SK-N-SH treated with all-trans-retinoic acid at 6 μM for 48 hours (cell line): ENCODE results near the gene VPS13D.
A peak's percentile ranks its signal among the peaks of the same experiment; 100 is the strongest.

Experiments
- CSDC2 ChIP-seq: fragments of 250-450 bp; sonication (Bioruptor Pico); IDR thresholded peaks from 2 replicates; pipeline ENCODE4 v1.5.0; 2020; ENCODE audit warnings: mild to moderate bottlenecking, moderate library complexity
- ESRRG ChIP-seq: fragments of 250-450 bp; sonication (Bioruptor Pico); IDR thresholded peaks from 2 replicates; pipeline ENCODE4 v1.6.1; 2021; ENCODE audit warnings: mild to moderate bottlenecking
- PATZ1 ChIP-seq: fragments of 250-450 bp; sonication (Bioruptor Pico); IDR thresholded peaks from 2 replicates; pipeline ENCODE4 v1.8.0; 2020; ENCODE audit warnings: mild to moderate bottlenecking, moderate library complexity, borderline replicate concordance
- TOX ChIP-seq: fragments of 250-450 bp; sonication (Bioruptor Pico); IDR thresholded peaks from 2 replicates; pipeline ENCODE4 v1.8.0; 2021; ENCODE audit warnings: mild to moderate bottlenecking, moderate library complexity, borderline replicate concordance
- TF ChIP-seq, protein P1 (sequence below): fragments of 250-450 bp; sonication (Bioruptor Pico); IDR thresholded peaks from 2 replicates; pipeline ENCODE4 v1.8.0; 2021; ENCODE audit warnings: low read depth, mild to moderate bottlenecking, moderate library complexity, borderline replicate concordance
- TF ChIP-seq, protein P2 (sequence below): fragments of 250-450 bp; sonication (Bioruptor Pico); IDR thresholded peaks from 2 replicates; pipeline ENCODE4 v1.5.1; 2020; ENCODE audit warnings: low read depth, mild to moderate bottlenecking, moderate library complexity

GRCh38 chr1:12356004-12356890 lies 126.4 kb downstream of the VPS13D start:
- TF ChIP-seq, protein P1, sequence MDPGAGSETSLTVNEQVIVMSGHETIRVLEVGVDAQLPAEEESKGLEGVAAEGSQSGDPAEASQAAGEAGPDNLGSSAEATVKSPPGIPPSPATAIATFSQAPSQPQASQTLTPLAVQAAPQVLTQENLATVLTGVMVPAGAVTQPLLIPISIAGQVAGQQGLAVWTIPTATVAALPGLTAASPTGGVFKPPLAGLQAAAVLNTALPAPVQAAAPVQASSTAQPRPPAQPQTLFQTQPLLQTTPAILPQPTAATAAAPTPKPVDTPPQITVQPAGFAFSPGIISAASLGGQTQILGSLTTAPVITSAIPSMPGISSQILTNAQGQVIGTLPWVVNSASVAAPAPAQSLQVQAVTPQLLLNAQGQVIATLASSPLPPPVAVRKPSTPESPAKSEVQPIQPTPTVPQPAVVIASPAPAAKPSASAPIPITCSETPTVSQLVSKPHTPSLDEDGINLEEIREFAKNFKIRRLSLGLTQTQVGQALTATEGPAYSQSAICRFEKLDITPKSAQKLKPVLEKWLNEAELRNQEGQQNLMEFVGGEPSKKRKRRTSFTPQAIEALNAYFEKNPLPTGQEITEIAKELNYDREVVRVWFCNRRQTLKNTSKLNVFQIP (CRISPR knock-in tag): no peak
- TF ChIP-seq ESRRG (CRISPR knock-in tag) (no peak), TOX (CRISPR knock-in tag) (peak; percentile 48; the same call in 1 of the 2 replicates), CSDC2 (CRISPR knock-in tag) (no peak), PATZ1 (no peak)
- TF ChIP-seq, protein P2, sequence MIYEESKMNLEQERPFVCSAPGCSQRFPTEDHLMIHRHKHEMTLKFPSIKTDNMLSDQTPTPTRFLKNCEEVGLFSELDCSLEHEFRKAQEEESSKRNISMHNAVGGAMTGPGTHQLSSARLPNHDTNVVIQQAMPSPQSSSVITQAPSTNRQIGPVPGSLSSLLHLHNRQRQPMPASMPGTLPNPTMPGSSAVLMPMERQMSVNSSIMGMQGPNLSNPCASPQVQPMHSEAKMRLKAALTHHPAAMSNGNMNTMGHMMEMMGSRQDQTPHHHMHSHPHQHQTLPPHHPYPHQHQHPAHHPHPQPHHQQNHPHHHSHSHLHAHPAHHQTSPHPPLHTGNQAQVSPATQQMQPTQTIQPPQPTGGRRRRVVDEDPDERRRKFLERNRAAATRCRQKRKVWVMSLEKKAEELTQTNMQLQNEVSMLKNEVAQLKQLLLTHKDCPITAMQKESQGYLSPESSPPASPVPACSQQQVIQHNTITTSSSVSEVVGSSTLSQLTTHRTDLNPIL (CRISPR knock-in tag): no peak
